ENCODE data around the gene LPCAT1.
"Not testable (repeated sequence)": the region's sequence is repeated elsewhere in the genome, so short reads cannot be mapped to it uniquely, and the experiment has no call there.

The LPCAT1 gene

DNA sequence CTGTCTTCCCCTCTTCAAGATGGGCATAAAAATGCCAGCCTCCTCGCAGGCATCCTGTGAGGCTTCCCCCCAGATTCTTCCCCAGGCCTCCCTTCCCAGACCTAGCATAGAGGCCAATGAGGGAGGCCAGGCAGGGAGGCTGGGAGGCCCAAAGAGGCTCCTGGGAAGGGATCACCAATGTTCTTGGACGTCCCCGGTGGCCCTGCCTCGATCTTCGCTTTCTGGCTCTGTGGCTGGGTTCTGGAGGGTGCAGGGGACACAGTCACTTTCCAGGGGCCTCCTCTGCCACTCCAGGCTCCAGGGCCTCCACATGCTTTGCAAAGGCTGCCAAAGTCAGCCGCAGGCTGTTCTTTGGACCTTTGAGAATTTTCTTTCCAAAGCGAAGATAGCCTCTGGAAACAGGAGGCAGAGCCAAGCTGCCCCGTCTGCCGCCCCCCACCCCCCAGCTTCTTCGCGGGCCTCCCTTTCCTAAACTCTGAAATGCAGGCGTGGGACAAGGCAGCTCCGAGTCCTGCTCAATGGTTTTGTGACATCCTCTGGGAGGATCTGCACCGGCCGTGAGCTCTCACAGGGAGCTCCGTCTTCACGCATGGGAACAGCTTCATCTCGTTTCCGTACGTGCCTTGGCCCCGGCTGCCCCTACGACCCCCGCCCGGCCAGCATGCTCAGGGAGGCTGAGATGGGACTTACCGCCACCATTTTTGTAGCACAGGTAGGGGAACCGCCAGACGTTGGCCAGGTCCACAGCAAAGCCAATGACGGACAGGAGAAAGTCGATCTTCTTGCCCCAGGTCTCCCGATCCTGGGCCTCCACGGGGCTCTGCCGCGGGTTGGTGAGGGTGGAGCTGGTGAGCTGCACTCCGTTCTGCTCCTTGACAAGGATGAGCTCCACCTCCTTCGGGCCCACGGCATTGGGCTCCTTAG, 81.3 kb downstream of the LPCAT1 start:
- DNase-seq (ENCODE audit: low read depth): no peak

DNA sequence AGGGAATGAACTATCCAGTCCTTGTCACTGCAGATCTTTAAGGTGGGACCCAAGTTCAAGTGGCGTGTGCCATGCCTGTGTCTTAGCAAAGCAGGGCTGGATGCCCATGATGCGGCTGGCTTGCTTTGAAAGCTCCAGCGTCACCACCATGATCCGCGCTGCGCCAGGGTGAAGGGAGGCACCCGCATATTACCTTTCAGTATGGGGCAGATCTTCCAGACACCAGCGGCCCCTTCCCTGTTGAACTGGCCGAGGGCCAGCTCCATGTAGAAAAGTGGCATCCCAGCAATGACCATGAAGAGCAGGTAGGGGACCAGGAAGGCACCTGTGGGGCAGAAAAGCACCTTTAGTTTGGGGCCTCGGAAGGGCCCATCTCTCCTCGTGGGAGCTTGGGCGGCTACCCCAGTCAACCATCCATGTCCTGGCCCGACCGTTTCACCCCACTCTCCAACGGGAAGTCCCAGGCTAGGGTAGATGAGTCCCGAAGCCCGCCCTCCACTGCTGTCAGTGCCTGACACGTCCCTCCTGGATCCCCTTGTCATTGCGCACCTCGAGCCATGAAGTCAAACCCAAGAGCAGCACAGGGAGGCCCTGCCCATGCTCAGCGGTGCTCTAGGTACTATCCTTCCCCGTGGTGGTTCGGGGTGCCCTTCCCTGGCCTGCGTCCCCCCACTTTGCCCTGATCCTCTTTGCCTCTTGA, 82.4 kb downstream of the LPCAT1 start:
- no peak for DNase-seq (ENCODE audit: low read depth)

DNA sequence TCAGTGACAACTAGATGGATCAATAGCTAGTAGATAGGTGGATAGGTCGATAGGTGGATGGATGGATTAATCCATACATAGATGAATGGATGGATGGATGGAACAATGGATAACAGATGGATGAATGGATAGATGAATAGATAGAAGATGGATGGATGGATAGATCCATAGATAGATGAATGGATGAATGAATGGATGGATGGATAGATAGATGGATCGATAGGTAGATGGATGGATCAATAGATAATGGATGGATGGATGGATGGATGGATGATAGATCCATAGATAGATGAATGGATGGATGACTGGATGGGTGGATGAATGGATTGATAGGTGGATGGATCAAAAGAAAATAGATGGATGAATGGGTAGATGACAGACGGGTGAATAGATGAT, 83.7 kb downstream of the LPCAT1 start:
- no peak for DNase-seq (ENCODE audit: low read depth)

DNA sequence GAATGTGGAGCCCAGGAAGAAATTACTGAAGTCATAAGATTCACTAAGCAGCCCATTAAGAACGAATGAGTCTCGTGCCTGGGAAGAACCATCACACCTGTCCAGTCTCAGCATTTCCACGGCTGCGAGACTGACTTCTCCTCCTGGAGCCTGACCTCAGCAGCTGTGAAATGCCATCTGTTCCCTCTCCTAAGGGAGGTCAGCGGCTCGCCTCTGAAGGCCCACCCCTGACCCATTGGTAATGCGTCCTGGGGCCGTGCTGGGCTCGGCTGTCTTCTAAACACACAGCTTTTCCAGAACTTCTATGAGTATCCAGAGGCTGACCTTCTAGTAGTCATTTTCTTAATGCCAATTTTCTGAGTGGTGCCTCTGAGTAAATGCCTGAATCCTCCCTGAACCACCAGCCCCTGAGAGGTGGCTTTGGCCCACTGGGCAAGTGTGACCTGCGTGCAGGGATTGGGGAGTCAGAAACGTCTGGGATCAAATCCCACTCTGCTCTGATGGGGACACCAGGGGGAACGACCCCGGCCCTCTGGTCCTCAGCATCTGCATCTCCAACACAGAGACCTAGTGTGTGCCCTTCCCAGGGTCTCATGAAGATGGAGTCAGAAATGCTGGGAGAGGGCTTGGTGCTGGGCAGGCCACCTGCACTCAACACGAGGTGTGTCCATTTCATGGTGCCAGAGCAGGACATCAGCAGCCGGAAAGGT, 84.2 kb downstream of the LPCAT1 start:
- no peak for DNase-seq (ENCODE audit: low read depth)

DNA sequence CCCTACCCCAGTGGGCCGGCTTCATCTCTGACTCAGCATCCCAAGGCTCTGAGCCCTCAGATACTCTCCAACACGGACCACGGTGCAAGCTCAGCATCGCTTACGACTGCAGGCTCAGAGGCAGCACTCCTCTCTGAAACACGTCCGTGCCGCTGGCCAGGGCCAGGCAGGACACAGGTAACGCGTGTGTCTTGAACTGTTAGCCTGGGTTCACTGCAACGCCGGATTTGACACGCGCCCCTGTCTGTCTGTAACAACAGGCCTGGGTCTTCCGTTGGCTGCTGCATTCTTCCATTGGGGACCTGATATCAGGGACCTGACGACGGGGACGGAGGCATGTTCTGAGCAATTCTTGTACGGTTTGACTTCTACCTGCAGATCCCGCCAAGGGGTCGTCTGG, 84.9 kb downstream of the LPCAT1 start:
- DNase-seq (ENCODE audit: low read depth): no peak

DNA sequence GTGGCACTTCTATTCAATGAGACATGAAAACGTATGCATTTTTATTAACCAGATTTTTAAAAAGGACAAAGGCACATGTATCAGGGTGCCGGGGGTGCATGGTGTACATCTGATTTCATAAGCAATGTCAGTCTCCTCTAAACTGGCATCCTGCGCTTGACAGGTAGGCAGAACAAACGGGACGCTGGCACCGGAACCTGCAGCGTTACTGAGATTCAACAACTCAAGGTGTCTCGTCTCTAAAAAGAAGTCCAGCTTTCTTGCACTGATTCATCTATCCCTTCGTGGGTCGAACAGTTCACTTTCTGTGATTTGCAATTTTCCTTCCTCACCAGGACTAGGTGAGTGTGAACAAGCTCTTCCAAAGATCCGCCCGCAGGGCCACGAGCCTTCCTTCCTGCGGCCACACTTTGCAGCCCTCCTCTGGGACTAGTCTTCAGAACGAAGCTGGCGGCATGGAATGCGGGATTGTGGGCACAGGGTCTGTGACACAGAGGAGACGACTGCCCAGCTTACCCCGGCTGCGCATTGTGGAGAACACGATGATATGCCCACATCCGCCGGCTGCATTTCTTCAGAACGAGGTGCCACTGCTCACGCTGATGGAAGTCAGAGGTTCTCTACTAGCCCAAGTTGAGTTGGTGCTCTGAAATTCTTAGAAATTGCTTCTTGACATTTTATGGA, 85.7 kb downstream of the LPCAT1 start:
- DNase-seq (ENCODE audit: low read depth): no peak

DNA sequence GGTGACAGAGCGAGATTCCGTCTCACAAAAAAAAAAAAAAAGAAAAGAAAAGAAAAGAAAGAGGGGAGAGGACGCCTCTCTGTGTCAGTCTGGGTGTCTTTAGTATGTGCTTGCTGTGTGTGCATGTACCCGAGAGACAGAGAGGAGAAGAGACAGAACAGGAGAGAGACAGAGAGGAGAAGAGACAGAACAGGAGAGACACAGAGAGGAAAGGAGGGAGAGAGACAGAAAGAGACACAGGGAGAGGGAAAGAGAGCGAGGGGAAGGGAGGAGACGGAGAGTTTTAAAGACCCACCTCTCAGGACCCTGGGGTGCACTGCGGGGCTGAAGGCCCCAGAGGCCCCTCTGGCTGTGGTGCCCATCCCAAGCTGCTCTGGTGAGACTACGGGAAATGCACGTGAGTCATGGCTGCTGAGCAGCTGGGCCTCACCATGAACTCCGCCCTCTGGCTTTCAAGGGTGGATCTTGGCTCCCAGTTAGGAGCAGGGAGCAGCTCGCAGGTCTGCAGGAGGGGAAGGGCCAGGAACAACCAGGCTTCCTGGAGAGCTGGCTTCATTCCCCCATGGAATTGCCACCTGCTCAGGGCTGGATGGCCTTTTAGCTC, 86.4 kb downstream of the LPCAT1 start:
- DNase-seq (ENCODE audit: low read depth): no peak

DNA sequence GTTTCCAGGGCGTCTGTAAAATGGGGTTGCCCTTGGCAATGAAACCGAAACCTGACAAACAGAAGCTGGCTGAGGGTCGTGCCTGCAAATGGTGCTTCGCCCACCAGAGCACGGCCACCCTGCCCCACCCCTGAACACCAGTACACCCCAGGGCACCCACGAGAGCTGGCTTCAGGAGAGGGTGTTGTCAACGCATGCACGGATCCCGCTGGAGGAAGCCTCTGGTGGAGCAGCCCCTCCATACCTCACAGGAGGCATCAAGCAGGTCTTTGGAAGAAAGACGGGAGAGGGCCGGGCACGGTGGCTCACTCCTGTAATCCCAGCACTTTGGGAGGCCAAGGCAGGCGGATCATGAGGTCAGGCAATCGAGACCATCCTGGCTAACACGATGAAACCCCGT, 87.1 kb downstream of the LPCAT1 start:
- DNase-seq (ENCODE audit: low read depth): no peak

DNA sequence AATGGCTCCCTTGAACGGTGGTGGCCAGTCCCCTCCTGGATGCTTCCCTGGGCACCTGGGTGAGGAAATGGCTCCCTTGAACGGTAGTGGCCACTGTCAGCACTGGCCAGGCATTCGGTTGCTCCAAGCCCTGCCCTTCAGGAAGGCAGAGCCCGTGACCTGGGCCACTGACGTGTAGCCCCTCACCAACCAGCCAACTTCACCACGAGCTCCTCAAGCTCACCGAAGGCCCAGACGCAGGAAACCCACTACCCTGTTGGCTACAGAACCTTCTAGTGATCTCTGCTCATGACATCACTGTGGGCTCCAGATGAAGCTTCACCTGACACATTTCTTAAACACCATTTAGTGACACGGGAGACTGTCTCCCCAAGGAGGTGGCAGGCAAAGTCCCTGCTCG, 87.7 kb downstream of the LPCAT1 start:
- no peak for DNase-seq (ENCODE audit: low read depth)

DNA sequence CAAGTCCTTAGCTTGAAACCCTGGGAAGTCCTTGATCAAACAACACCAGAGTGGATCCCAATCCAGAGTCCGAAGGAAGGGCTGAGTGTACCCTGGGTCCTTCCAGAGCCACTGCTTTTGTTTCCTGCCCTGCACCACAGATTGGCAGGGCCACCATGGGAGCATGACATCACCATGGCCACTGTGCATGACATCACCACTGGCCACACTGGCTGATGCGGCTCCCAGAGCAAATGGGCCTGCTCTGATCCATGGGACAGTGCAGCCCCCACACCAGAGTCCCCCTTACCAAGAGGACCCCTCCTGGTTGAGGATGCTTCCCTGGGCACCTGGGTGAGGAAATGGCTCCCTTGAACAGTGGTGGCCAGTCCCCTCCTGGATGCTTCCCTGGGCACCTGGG, 88.4 kb downstream of the LPCAT1 start:
- DNase-seq (ENCODE audit: low read depth): no peak

DNA sequence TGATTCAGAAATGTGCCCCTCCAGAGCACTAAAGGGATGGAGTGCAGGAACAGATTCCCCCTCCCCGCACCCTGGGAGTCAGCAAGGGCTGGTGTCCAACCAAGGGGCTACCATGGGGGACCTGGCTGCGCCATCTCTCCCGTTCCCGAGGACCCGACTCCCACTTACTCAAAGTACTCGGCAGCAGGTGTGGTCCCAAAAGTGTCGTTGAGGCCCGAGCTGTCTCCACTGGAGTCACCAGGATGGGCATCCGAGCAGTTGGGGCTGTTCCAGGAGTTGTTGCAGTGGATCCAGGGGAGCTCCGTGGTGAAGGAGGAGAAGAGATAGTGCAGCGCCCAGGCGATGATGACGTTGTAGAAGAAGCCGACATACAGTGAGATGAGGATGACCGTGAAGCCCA, 91.5 kb downstream of the LPCAT1 start:
- no peak for DNase-seq (ENCODE audit: low read depth)

DNA sequence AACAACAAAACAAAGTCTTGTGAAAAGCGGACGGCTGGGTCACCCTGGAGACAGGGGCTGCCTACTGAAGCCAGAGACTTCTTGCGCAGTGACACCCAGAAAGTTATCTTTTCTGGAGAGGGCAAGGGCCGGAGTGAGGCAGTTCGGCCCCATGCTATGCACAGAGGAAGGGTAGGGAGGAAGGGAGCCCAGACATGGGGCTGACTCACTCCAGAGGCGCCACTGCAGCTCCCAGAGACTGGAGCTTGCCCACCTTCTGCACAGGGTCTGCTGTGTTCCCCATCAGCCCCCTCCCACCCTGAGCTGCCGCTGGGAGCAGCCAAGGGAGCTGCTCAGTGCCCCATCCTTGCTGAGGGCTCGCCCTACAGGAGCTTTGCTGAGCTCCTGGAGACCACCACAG, 91.9 kb downstream of the LPCAT1 start:
- no peak for DNase-seq (ENCODE audit: low read depth)

DNA sequence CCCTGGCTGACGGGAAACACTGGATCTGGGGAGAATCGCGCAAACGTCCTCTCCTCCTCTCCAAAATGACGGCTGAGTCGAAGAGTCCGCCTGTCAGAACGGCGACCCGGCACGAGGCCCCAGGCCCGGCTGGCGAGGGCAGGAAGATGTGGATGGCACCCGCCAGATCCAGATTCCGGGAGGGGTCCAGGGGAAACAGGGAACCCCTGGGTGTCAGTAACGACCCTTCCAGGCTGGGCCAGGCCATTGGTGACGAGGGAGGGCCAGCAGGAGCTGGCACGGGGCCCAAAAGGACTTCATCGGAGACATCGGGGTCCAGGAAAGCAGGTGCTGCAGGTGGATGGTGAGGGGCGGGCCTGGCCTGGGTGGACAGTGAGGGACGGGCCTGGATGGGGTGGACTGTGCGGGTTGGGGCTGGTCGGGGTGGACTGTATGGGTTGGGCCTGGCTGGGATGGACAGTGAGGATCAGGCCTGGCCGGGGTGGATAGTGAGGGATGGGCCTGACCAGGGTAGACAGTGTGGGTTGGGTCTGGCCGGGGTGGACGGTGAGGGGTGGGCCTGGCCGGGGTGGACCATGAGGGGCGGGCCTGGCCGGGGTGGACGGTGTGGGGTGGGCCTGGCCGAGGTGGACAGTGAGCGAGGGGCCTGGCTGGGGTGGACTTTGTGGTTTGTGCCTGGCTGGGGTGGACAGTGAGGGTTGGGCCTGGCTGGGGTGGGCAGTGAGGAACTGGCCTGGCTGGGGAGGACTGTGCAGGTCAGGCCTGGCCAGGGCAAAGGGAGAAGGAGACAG, 92.5 kb downstream of the LPCAT1 start:
- DNase-seq (ENCODE audit: low read depth): no peak

DNA sequence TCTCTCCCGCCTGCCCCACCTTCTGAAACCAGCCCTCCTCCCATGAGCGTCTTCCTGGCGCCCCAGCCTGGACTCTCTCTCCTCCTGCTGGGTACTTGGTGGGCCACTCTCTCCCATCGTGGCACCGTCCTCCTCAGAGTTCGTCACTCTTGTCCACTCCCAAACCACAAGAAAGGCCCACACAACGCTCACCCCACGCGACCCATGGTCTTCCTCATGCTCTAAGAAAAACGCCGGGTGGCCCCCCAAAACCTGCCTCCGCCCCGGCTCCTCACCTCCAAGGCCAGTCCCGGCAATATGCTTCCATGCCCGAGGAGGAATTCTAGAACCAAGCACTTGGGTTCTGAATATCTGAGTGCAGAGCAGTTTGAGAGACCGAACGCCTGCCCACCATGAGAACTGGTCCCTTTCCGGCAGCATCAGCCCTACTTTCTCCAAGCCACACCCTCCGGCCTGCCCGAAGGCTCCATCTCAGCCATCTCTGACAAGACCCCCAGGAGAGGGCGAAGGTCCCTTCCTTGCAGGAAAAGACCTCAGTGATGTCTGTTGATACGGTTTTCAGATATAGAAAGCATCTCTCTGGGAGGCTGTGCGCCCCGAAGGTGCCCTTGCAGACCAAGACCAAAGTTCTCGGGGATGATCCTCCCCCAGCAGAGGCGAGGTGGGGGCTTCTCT, 93.5 kb downstream of the LPCAT1 start:
- DNase-seq (ENCODE audit: low read depth): no peak

DNA sequence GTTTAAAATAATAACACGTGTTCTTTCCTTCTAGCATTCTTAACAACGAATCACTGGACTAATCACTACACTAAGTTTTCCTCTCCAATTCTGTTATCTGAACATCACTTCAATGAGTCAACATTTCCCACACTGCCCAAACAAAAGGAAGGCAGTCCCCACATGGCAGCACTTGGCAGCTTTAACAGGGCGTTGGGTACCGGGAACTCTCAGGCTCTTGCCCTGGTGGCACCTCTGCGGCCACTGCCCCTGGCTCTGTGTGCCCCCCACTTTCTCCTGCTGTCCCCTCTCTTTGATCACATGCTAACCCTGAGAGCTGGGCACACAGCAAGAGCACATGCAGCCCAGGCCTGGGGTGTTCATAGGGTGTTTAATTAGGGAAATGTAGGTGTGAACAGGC, 94.3 kb downstream of the LPCAT1 start:
- no peak for DNase-seq (ENCODE audit: low read depth)

DNA sequence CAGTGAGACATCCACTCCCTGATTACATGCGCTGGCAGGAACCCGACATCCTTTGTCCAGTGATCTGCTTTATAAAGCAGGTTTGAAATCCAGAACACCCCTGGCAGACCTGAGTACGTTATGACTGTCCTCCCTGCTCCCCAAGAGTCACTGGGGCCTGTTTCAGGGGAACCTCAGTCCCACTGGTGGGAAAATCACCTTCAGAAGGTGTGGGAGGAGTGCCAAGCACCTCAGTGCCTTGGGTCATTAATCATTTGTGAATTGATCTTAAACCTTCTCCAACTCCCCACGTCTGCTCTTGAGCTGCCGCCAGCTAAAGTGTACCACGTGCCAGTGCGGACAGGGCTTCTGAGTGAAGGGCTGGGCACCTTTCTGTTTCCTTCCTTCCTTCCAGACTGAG, 94.7 kb downstream of the LPCAT1 start:
- no peak for DNase-seq (ENCODE audit: low read depth)

DNA sequence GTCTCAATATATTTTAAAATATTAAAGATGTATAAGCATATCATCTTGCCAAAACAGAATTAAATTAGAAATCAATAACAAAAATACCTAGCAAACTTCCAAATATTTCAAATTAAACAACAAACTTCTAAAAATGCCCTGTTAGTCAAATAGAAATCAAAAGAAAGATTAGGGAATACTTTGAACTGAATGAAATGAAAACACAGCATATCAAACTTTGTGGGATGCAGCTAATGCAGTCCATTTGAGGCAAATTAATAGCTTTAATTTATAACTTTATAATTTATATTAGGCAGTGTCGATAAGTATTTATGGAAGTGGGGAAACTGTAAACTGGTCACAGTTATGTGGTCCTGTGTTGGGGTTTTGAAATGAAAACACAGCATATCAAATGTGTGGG, 95.7 kb downstream of the LPCAT1 start:
- no peak for DNase-seq (ENCODE audit: low read depth)

DNA sequence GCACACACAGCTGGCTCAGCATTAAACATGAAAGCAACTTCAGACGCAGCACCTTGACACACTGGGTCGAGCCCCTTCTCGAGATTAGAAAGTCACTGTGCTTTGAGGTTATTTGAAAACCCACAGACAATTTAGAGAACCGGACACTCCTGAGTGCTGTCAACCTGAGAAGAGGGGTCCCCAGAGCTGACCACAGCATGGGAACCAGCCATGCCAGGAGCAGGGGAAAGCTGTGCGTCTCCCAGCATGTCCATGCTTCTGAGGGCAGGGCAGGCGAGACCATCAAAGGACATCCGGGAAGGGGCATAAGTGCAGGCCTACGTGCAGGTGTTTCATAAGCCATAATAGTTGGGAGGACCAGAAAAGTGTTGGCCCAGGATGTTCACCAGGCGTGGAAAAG, 99.0 kb downstream of the LPCAT1 start:
- no peak for DNase-seq (ENCODE audit: low read depth)

DNA sequence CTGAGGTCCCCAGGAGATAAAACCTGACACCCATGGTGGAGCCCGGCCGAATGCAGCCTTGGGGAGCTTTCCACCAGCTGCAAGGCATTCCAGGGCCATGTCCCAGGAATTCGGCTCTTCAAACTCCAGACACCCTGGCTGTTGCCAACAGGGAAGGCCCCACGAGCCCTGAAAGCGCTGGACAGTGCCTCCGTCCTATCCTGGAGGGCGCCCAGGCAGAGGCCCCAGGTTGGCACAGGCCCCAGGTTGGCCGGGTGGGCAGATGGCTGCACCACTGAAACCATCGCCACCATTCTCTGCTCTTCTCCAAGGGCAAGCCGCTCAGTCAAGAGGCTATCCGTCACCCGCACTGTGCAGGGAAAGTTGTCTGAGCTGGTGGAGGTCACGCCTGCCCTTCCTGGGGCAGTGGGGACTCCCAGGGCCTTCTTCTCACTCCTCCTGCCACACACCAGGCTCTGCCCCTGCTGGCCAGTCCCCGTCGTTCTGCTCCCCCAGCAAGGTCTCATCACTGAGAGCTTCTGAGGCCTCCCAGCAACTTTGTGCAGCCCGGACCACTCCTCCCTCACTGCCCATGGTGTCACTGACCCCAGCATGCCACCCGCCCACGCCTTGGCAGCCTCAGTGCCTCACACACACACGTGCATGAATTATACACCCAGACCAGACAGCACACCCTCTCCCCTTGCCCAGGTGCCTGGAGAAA, 99.7 kb downstream of the LPCAT1 start:
- DNase-seq (ENCODE audit: low read depth): no peak

DNA sequence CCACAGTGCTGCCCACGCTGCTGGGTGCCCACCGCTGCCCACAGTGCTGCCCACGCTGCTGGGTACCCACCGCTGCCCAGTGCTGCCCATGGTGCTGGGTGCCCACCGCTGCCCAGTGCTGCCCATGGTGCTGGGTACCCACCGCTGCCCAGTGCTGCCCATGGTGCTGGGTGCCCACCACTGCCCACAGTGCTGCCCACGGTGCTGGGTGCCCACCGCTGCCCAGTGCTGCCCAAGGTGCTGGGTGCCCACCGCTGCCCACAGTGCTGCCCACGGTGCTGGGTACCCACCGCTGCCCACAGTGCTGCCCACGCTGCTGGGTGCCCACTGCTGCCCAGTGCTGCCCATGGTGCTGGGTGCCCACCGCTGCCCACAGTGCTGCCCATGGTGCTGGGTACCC, 101.2 kb downstream of the LPCAT1 start:
- DNase-seq (ENCODE audit: low read depth): not testable (repeated sequence)
